Muscle layer of colon (tissue), 2 donors: ENCODE results near the gene ZNF697.
A peak's percentile ranks its signal among the peaks of the same experiment; 100 is the strongest.

Experiments
- H3K27ac ChIP-seq: one replicate; pipeline ENCODE4 v1.7.0; 2013; ENCODE audit warnings: low read depth, mild to moderate bottlenecking, low read length, moderate library complexity
- H3K27me3 ChIP-seq, 2 donors: one replicate each; pipeline ENCODE4 v1.7.0; 2013; ENCODE audit warnings: low read length in 2 of 2, mild to moderate bottlenecking in 2 of 2; ENCODE audit not compliant: insufficient read depth in 2 of 2, control insufficient read depth in 1 of 2
- H3K36me3 ChIP-seq: one replicate; pipeline ENCODE4 v1.7.0; 2013; ENCODE audit warnings: mild to moderate bottlenecking, low read length; ENCODE audit not compliant: insufficient read depth
- H3K4me1 ChIP-seq: one replicate; pipeline ENCODE4 v1.7.0; 2013; ENCODE audit warnings: mild to moderate bottlenecking, low read length; ENCODE audit not compliant: insufficient read depth
- H3K4me3 ChIP-seq, 2 donors: one replicate each; pipeline ENCODE4 v1.7.0; 2013; ENCODE audit warnings: low read length in 2 of 2, low read depth in 1 of 2, mild to moderate bottlenecking in 1 of 2, moderate library complexity in 1 of 2
- H3K9ac ChIP-seq: one replicate; pipeline ENCODE4 v1.7.0; 2013; ENCODE audit warnings: low read length
- H3K9me3 ChIP-seq: one replicate; pipeline ENCODE4 v1.7.0; 2013; ENCODE audit warnings: mild to moderate bottlenecking, low read length
- donor health status: abdominal sarcoma.
- donor health status: Adenocarcinoma of cecum.

ZNF697 gene

GRCh38 chr1:119646521-119647227 lies 1.4 kb downstream of the ZNF697 start:
- Histone ChIP-seq H3K27ac (no peak overlapping the region), H3K4me1 (peaks cover 12% of the 10 kb centered on the region), H3K4me3 (peak overlapping the region; percentile 82 to 89), H3K27me3 (no peaks in the 10 kb centered on the region), H3K36me3 (no peaks in the 10 kb centered on the region), H3K9me3 (no peaks in the 10 kb centered on the region), H3K9ac (no peak overlapping the region)

- no peak overlapping the region for H3K27ac ChIP-seq
- no peak overlapping the region for H3K4me3 ChIP-seq
- H3K27me3 ChIP-seq = no peaks in the 10 kb centered on the region
- no peaks in the 10 kb centered on the region for H3K9me3 ChIP-seq
- H3K36me3 ChIP-seq = no peaks in the 10 kb centered on the region
- H3K9ac ChIP-seq = no peak overlapping the region
- peaks cover 21% of the 10 kb centered on the region for H3K4me1 ChIP-seq
Measured at GRCh38 chr1:119639109-119639508, 9.0 kb downstream of the ZNF697 start.

GRCh38 chr1:119637710-119638109 lies 10.4 kb downstream of the ZNF697 start:
- no peaks in the 10 kb centered on the region for H3K9me3 ChIP-seq
- no peak overlapping the region for H3K9ac ChIP-seq
- no peaks in the 10 kb centered on the region for H3K36me3 ChIP-seq
- no peak overlapping the region for H3K4me3 ChIP-seq
- H3K4me1 ChIP-seq = peaks cover 29% of the 10 kb centered on the region
- H3K27ac ChIP-seq = no peak overlapping the region
- no peaks in the 10 kb centered on the region for H3K27me3 ChIP-seq

- no peaks in the 10 kb centered on the region for H3K9me3 ChIP-seq
- no peaks in the 10 kb centered on the region for H3K27me3 ChIP-seq
- no peaks in the 10 kb centered on the region for H3K36me3 ChIP-seq
- H3K27ac ChIP-seq = no peak overlapping the region
- peaks cover 40% of the 10 kb centered on the region for H3K4me1 ChIP-seq
- no peak overlapping the region for H3K4me3 ChIP-seq
- no peak overlapping the region for H3K9ac ChIP-seq
Measured at GRCh38 chr1:119636491-119637089, 11.5 kb downstream of the ZNF697 start.

- no peaks in the 10 kb centered on the region for H3K36me3 ChIP-seq
- peaks cover 43% of the 10 kb centered on the region for H3K4me1 ChIP-seq
- no peaks in the 10 kb centered on the region for H3K9me3 ChIP-seq
- H3K27ac ChIP-seq = no peak overlapping the region
- H3K27me3 ChIP-seq = no peaks in the 10 kb centered on the region
- H3K9ac ChIP-seq = no peak overlapping the region
- H3K4me3 ChIP-seq = no peak overlapping the region
Measured at GRCh38 chr1:119635811-119636390, 12.2 kb downstream of the ZNF697 start.

- Histone ChIP-seq H3K4me3 (no peak overlapping the region), H3K27ac (no peak overlapping the region), H3K4me1 (peaks cover 46% of the 10 kb centered on the region), H3K27me3 (no peaks in the 10 kb centered on the region), H3K9ac (no peak overlapping the region), H3K9me3 (no peaks in the 10 kb centered on the region), H3K36me3 (no peaks in the 10 kb centered on the region)
Measured at GRCh38 chr1:119634016-119634415, 14.1 kb downstream of the ZNF697 start.

GRCh38 chr1:119633575-119633974 lies 14.5 kb downstream of the ZNF697 start:
- no peaks in the 10 kb centered on the region for H3K36me3 ChIP-seq
- H3K4me3 ChIP-seq = no peak overlapping the region
- H3K9me3 ChIP-seq = no peaks in the 10 kb centered on the region
- H3K27ac ChIP-seq = no peak overlapping the region
- H3K4me1 ChIP-seq = peaks cover 46% of the 10 kb centered on the region
- no peaks in the 10 kb centered on the region for H3K27me3 ChIP-seq
- no peak overlapping the region for H3K9ac ChIP-seq

GRCh38 chr1:119632841-119633240 lies 15.2 kb downstream of the ZNF697 start:
- Histone ChIP-seq H3K36me3 (no peaks in the 10 kb centered on the region), H3K4me1 (peaks cover 49% of the 10 kb centered on the region), H3K27ac (no peak overlapping the region), H3K9ac (no peak overlapping the region), H3K9me3 (no peaks in the 10 kb centered on the region), H3K27me3 (no peaks in the 10 kb centered on the region), H3K4me3 (no peak overlapping the region)

- peaks cover 52% of the 10 kb centered on the region for H3K4me1 ChIP-seq
- no peak overlapping the region for H3K9ac ChIP-seq
- H3K36me3 ChIP-seq = no peaks in the 10 kb centered on the region
- no peaks in the 10 kb centered on the region for H3K27me3 ChIP-seq
- H3K27ac ChIP-seq = peak overlapping the region; percentile 56
- H3K9me3 ChIP-seq = no peaks in the 10 kb centered on the region
- H3K4me3 ChIP-seq = peak overlapping the region; percentile 24 to 56
Measured at GRCh38 chr1:119632103-119632490, 16.0 kb downstream of the ZNF697 start.

- peak overlapping the region; percentile 24 to 56 for H3K4me3 ChIP-seq
- H3K27ac ChIP-seq = peak overlapping the region; percentile 56
- peaks cover 52% of the 10 kb centered on the region for H3K4me1 ChIP-seq
- no peaks in the 10 kb centered on the region for H3K27me3 ChIP-seq
- H3K9ac ChIP-seq = peak overlapping the region; percentile 23
- no peaks in the 10 kb centered on the region for H3K36me3 ChIP-seq
- H3K9me3 ChIP-seq = no peaks in the 10 kb centered on the region
Measured at GRCh38 chr1:119631433-119632102, 16.5 kb downstream of the ZNF697 start.

GRCh38 chr1:119631086-119631432 lies 17.0 kb downstream of the ZNF697 start:
- no peaks in the 10 kb centered on the region for H3K36me3 ChIP-seq
- H3K4me1 ChIP-seq = peaks cover 53% of the 10 kb centered on the region
- no peaks in the 10 kb centered on the region for H3K9me3 ChIP-seq
- H3K4me3 ChIP-seq = peak overlapping the region; percentile 24 to 56
- H3K27me3 ChIP-seq = no peaks in the 10 kb centered on the region
- peak overlapping the region; percentile 23 for H3K9ac ChIP-seq
- peak overlapping the region; percentile 56 for H3K27ac ChIP-seq
